Muscle layer of duodenum (tissue), 2 donors: ENCODE measurements around the gene TLE1.

Experiments
- H3K27ac ChIP-seq: one replicate; pipeline ENCODE4 v1.7.0; 2013; ENCODE audit warnings: mild to moderate bottlenecking, low read length
- H3K27me3 ChIP-seq: one replicate; pipeline ENCODE4 v1.7.0; 2013; ENCODE audit warnings: low read depth, mild to moderate bottlenecking, control low read depth, low read length
- H3K36me3 ChIP-seq, 2 donors: one replicate each; pipeline ENCODE4 v1.7.0; 2013; ENCODE audit warnings: low read length in 2 of 2, control low read depth in 1 of 2, mild to moderate bottlenecking in 1 of 2; ENCODE audit not compliant: insufficient read depth in 2 of 2, control insufficient read depth in 1 of 2
- H3K4me1 ChIP-seq, 2 donors: one replicate each; pipeline ENCODE4 v1.7.0; 2013; ENCODE audit warnings: low read length in 2 of 2, mild to moderate bottlenecking in 2 of 2, control low read depth in 1 of 2, moderate library complexity in 1 of 2; ENCODE audit not compliant: insufficient read depth in 2 of 2, control insufficient read depth in 1 of 2
- H3K4me3 ChIP-seq, 2 donors: one replicate each; pipeline ENCODE4 v1.7.0; 2013; ENCODE audit warnings: low read length in 2 of 2, low read depth in 1 of 2, mild to moderate bottlenecking in 1 of 2
- H3K9me3 ChIP-seq, 2 donors: one replicate each; pipeline ENCODE4 v1.7.0; 2013; ENCODE audit warnings: low read length in 2 of 2, control low read depth in 1 of 2, mild to moderate bottlenecking in 1 of 2; ENCODE audit not compliant: control insufficient read depth in 1 of 2
- donor health status: healthy.

Gene TLE1

DNA sequence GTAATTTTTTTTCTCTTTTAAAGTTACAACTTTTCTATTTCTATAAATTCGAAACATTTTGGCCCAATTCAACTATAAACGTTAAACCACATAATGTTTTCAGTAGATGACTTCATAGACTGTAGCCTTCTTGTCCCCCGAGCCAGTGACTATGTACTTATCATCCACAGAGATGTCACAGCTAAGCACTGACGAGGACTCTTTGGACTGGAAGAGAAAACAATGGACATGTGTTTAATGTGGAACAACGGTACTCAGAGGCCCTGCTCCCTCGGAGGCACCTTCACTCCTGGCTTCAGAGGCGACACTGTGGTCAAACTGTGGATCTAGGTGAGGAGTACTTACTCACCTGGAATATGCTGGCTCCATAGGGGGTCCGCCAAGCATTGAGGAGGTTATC is 105.2 kb downstream of the TLE1 start:
- no peak overlapping the region for H3K4me3 ChIP-seq
- no peaks in the 10 kb centered on the region for H3K27me3 ChIP-seq
- H3K27ac ChIP-seq: no peak overlapping the region
- peaks cover 19 to 34% of the 10 kb centered on the region in 2 donors for H3K36me3 ChIP-seq
- no peaks in the 10 kb centered on the region for H3K9me3 ChIP-seq
- H3K4me1 ChIP-seq: peaks cover 4 to 11% of the 10 kb centered on the region in 2 donors

DNA sequence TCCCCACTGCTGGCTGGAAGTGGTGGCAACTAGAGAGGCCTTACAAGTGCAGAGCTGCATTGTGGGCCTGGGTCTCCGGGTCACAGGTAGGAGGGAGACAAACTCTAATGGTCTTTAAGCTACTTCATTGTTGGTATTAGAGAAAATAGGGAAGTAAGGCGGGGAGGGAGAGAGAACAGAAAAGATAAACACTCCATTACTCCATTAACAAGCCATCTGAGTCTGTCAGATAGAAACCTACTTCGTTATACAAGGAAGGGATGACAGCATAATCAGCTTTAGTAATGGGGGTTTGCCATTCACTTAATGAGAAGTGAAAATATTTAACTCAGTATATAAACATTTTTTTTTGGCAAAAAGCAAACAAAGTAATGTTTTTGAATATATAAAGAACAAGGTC is 107.4 kb downstream of the TLE1 start:
- H3K4me3 ChIP-seq: no peak overlapping the region
- peaks cover 15 to 34% of the 10 kb centered on the region in 2 donors for H3K36me3 ChIP-seq
- H3K9me3 ChIP-seq: no peaks in the 10 kb centered on the region
- H3K27me3 ChIP-seq: no peaks in the 10 kb centered on the region
- H3K27ac ChIP-seq: no peak overlapping the region
- H3K4me1 ChIP-seq: no peaks in the 10 kb centered on the region

DNA sequence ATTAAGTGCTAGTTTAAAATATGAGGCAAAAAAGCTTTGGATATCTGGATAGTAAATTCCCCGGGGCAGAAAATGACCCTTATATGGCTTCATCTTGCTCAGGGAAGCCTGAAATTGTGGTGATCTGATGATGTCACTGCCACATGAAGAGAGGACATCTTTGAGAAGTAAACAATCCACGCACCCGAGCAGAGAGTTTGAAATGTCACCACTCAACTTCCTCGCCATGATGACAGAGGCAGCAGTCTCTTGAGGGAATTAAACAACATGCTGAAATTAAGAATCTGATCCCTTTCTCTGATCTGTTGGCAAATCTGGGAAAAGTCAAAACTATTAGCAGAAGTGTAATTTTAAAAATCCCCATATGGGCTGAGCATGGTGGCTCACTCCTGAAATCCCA is 110.0 kb downstream of the TLE1 start:
- no peaks in the 10 kb centered on the region for H3K4me1 ChIP-seq
- no peak overlapping the region for H3K27ac ChIP-seq
- H3K4me3 ChIP-seq: no peak overlapping the region
- no peaks in the 10 kb centered on the region for H3K9me3 ChIP-seq
- peaks cover 8 to 21% of the 10 kb centered on the region in 2 donors for H3K36me3 ChIP-seq
- H3K27me3 ChIP-seq: no peaks in the 10 kb centered on the region

DNA sequence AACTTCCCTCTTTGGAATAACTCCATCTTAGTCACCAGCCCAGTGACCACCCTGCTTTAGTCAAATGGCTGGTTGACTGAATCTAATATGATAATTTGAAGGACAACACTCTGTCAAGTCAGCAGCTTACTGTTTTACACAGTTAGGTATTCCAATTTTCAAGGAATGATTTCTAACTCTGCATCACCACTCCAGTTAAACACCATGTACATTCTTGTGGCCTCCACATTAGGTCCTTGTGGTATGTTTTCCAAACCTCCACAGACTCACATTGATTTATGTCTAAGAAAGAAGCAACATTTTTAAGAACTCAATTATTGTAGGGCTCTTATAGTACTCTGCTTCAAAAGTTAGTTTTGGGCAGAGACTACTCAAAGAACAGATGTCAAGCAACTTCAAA is 110.7 kb downstream of the TLE1 start:
- peaks cover under 1 to 14% of the 10 kb centered on the region in 2 donors for H3K36me3 ChIP-seq
- H3K27ac ChIP-seq: no peak overlapping the region
- H3K4me1 ChIP-seq: no peaks in the 10 kb centered on the region
- H3K9me3 ChIP-seq: no peaks in the 10 kb centered on the region
- H3K4me3 ChIP-seq: no peak overlapping the region
- no peaks in the 10 kb centered on the region for H3K27me3 ChIP-seq

DNA sequence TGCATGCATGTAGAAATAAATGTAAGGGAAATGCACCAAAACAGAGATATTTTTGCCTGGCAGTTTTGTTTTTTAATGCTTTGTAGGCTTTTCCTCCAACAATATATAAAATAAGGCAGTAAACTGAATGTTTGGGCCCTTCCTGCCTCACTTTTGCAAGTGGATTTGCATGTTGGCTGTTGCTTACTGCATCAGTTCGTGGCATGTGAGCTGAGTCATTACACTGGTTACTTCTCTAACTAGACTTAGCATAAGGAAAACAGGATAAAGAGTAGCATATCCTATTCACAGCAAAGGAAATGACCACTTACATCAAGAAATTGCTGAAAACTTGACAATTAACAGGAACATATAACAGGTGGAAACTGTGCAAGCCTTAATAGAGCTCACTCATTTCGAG is 113.4 kb downstream of the TLE1 start:
- no peaks in the 10 kb centered on the region for H3K36me3 ChIP-seq
- H3K4me3 ChIP-seq: no peak overlapping the region
- H3K27me3 ChIP-seq: no peaks in the 10 kb centered on the region
- H3K4me1 ChIP-seq: no peaks in the 10 kb centered on the region
- no peaks in the 10 kb centered on the region for H3K9me3 ChIP-seq
- no peak overlapping the region for H3K27ac ChIP-seq

DNA sequence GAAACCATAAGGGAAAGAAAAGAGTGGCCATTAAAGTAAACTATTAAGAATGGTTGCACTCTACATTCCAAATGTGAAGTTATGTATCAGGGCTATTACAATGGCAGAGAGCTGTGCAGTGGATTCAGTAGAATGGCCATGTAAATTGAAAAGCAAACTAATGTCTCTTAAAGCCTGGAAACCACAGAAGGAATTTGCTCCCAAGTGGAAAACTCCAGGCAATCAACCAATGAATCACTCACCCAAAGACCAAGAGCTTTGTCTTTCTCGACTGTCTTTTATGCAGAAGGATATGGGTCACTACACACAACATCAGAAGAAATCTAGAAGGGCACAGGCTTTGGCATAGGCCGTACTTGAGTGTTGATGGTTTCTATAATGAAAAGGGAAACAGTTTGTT is 114.9 kb downstream of the TLE1 start:
- no peak overlapping the region for H3K4me3 ChIP-seq
- no peaks in the 10 kb centered on the region for H3K9me3 ChIP-seq
- no peaks in the 10 kb centered on the region for H3K4me1 ChIP-seq
- H3K27ac ChIP-seq: no peak overlapping the region
- no peaks in the 10 kb centered on the region for H3K36me3 ChIP-seq
- H3K27me3 ChIP-seq: no peaks in the 10 kb centered on the region

DNA sequence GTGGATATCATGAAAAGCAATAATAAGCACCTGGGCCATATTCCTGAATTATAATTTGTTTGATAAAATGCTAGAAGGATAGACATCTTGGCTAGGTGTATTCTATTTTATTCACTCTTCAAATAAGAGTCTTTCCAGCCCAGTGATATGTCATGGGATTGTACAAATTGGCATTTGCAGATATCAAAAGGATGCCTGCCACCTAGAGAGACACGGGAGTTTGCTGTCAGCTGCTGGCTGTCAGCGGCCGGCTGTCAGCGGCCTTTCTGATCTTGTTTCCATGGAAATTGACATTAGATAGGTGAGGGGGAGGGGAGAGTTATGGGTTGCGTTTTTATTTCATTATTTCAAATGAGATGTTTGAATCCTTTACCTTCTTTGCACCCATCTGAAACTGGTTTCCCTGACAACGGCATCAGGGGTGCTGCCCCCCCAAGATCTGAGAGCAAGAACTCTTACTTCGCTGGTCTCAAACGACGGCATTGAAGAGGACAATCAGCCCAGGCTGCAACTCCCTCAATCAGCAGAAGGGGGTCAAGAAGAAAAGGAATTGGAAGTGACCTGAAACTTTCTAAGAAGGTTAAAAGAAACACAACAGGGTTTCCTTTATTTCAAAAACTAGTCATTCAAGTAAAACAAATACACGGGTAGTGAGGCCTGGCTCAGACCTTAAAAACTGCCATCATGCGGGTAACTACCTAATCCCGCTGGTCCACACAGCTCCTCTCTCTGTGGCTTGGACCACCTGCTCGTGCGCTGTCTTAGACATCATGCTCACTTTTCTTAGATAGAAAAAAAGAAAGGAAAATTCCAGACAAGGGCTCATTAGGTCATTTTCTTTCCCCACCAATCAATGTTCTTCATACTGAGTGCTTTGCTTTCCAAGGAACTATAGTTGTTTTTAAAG is 115.7 kb downstream of the TLE1 start:
- H3K4me1 ChIP-seq: no peaks in the 10 kb centered on the region
- no peaks in the 10 kb centered on the region for H3K9me3 ChIP-seq
- no peaks in the 10 kb centered on the region for H3K27me3 ChIP-seq
- H3K27ac ChIP-seq: no peak overlapping the region
- no peaks in the 10 kb centered on the region for H3K36me3 ChIP-seq
- H3K4me3 ChIP-seq: no peak overlapping the region

DNA sequence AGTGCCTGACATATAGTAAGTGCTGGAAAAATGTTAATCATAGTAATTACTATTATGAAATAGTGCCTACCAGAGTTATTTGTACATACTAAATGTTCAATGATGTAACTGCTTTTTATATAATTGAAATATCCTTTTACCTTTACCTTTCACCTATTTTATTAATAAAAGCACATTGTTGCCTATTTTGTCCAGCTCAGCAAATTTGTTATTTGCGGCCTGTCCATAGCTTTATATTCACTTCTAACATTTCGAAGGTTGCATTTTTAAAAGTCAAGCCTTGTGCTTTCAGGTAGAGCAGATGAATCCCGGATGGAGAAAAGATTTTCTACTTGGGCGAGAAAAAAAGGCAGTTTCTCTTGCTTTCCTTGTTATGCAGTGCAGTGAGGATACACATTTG is 119.3 kb downstream of the TLE1 start:
- no peaks in the 10 kb centered on the region for H3K36me3 ChIP-seq
- no peaks in the 10 kb centered on the region for H3K4me1 ChIP-seq
- no peaks in the 10 kb centered on the region for H3K9me3 ChIP-seq
- H3K27me3 ChIP-seq: no peaks in the 10 kb centered on the region
- H3K27ac ChIP-seq: no peak overlapping the region
- no peak overlapping the region for H3K4me3 ChIP-seq

DNA sequence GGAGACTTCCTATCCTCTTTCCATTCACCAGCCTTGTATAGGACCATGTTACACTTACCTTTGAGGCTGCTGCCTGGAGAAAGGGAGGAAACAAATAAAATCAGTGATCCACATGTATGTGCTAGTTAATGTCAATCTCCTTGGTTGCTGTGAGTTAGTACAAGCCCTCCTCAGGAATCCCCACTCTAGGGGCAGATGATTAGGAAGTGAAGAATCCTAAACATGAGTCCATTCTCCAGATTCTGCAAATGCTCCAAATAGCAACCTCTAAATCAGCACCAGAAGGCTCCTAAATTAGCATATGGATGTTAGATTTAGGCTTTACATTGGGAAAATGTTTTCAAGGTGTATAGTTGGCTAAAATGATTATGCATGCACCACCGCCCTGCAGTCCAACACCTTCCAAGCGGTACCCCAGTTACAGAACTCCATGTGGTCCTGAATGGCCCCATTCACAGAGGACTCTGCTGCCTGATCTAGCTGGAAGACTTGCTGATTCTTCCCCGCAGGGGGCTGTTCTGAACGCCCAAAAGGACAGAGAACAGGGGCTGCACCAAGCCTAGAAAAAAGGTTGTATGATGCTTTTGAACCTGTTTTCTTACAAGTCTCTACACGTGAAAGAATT is 123.2 kb downstream of the TLE1 start:
- Histone ChIP-seq H3K36me3 (no peaks in the 10 kb centered on the region), H3K27me3 (no peaks in the 10 kb centered on the region), H3K4me1 (no peaks in the 10 kb centered on the region), H3K4me3 (no peak overlapping the region), H3K27ac (no peak overlapping the region), H3K9me3 (no peaks in the 10 kb centered on the region)

DNA sequence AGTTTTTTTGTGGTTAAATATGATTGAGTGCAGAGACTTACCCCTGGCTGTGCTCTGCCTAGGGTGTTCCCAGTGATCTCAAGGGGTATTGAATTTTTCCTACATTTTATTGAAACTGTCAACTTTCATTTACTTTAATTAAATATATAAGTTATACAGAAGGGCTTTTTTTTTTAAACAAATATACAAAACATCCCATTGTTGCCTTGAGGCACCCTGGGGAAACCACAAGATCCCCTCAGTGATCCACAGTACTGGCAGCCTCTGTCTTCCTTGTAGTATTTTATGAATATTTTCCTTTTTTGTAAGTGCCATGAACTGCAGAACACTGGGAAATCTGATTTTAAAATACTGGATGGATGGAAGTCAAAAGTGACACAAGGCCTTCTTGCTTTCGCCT is 123.7 kb downstream of the TLE1 start:
- Histone ChIP-seq H3K27ac (no peak overlapping the region), H3K27me3 (no peaks in the 10 kb centered on the region), H3K9me3 (no peaks in the 10 kb centered on the region), H3K4me3 (no peak overlapping the region), H3K36me3 (no peaks in the 10 kb centered on the region), H3K4me1 (no peaks in the 10 kb centered on the region)

DNA sequence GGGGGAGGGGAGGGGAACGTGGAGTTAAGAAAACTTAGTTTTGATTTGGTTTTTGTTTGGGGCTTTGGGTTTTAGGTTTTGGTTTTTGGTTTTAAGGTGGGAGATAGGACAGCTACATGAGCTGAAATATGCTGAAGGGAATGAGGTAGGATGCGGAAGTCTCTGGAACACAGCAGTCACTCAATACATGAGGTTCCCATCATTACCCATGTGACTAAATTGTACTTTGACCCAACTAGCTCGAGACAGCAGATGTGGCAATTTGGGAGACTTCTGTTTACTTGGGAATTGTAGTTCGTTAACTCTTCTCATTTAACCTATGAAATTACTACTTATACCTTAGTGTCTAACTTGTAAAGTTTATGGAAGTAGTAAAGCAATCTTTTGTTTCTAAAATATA is 124.2 kb downstream of the TLE1 start:
- Histone ChIP-seq H3K27me3 (no peaks in the 10 kb centered on the region), H3K36me3 (no peaks in the 10 kb centered on the region), H3K4me1 (no peaks in the 10 kb centered on the region), H3K9me3 (no peaks in the 10 kb centered on the region), H3K4me3 (no peak overlapping the region), H3K27ac (no peak overlapping the region)
